CD4-positive, alpha-beta T cell treated with Interleukin-6 at 100 ng/mL for 8 hours (primary cell): Measurements from ENCODE around the gene ESRRA.

ENCODE experiments used
- DNase-seq: peaks from one replicate; pipeline ENCODE4 v3.0.0-alpha.2; 2020; ENCODE audit warnings: mixed read lengths, low spot score

ESRRA gene

GRCh38 chr11:64305075-64305690 is at the start of gene ESRRA:
Gene ESRRA, plus strand, starts transcription at chr11:64305524. Its CDS starts 1,656 bp downstream, at chr11:64307180.
- DNase-seq: peak; percentile 99

- no peak for DNase-seq
Observed at GRCh38 chr11:64256300-64256699, 49.0 kb upstream of the ESRRA start.

- DNase-seq: no peak
Observed at GRCh38 chr11:64258356-64258755, 47.0 kb upstream of the ESRRA start.

GRCh38 chr11:64258946-64259532 is 46.3 kb upstream of the ESRRA start:
- DNase-seq: no peak

- DNase-seq: no peak
Observed at GRCh38 chr11:64259533-64260067, 45.7 kb upstream of the ESRRA start.

GRCh38 chr11:64260147-64260708 is 45.1 kb upstream of the ESRRA start:
- no peak for DNase-seq

- DNase-seq: no peak
Observed at GRCh38 chr11:64261556-64262080, 43.7 kb upstream of the ESRRA start.

- no peak for DNase-seq
Observed at GRCh38 chr11:64262271-64263002, 42.9 kb upstream of the ESRRA start.

- no peak for DNase-seq
Observed at GRCh38 chr11:64263021-64263946, 42.0 kb upstream of the ESRRA start.

- DNase-seq: no peak
Observed at GRCh38 chr11:64263947-64264317, 41.4 kb upstream of the ESRRA start.

GRCh38 chr11:64264371-64264852 is 40.9 kb upstream of the ESRRA start:
- no peak for DNase-seq

GRCh38 chr11:64265176-64266160 is 39.9 kb upstream of the ESRRA start:
- no peak for DNase-seq

GRCh38 chr11:64266339-64266738 is 39.0 kb upstream of the ESRRA start:
- DNase-seq: no peak

GRCh38 chr11:64267207-64267945 is 37.9 kb upstream of the ESRRA start:
- no peak for DNase-seq

- no peak for DNase-seq
Observed at GRCh38 chr11:64268025-64268892, 37.1 kb upstream of the ESRRA start.

GRCh38 chr11:64268893-64269539 is 36.3 kb upstream of the ESRRA start:
- DNase-seq: peak; percentile 39

- DNase-seq: peak; percentile 98
Observed at GRCh38 chr11:64269540-64270220, 35.6 kb upstream of the ESRRA start.
